ENCODE measurements around the gene GAMT.

The GAMT gene

DNA sequence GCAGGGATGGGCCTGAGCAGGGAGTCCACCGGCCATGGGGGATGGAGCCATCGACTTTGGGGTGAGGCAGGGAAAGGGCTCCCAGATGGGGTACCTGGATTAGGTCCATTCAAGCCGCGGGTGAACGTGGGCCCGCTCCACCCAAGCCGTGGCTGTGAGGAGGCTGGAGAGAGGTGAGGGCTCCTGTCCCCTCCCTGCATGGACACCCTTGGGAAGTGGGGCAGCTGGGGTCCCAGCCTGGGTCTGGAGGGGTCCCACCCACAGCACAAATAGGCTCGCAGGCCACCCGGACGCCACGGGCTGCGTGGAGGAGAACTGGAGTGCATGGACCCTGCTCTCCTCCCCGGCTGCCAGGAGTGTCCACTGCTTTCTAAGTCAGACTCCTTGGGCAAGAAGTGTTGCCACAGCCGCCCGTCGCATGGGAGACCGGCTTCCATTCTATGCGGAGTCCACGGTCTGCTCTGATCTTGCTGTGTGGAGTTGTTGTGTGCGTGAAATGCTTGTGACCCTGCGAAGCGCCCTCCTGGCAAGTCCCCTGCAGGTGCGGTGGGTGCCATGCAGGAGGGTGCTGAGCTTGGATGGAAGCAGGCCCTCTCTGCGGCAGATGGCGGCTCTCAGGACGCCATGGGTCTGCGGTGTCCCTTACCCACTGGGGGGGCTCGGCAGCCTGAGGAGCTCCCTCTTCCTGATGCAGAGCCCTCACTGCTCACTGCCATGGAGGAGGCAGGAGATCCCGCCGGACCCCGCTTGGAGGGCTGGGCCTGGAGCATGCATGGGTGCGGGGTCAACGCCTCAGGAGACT lies 8.1 kb upstream of the GAMT start:
- TF ChIP-seq SUZ12 (IDR thresholded peaks at IDR 0.05; ENCODE audit: extremely low read depth, insufficient read depth, insufficient read length) = no peak
- no peak for TF ChIP-seq ZNF274 (IDR thresholded peaks at IDR 0.05; ENCODE audit: low read depth, low read length)
- no peak for TF ChIP-seq YY1 (IDR thresholded peaks at IDR 0.05; ENCODE audit: insufficient read depth, insufficient read length)
- no peaks in the 10 kb centered on the region for H3K9me3 ChIP-seq (ENCODE audit: insufficient read depth, low read length)
- no peaks in the 10 kb centered on the region for H3K27me3 ChIP-seq (ENCODE audit: insufficient read depth, insufficient read length)
- H3K4me1 ChIP-seq (ENCODE audit: insufficient read depth, insufficient read length) = peaks cover 25% of the 10 kb centered on the region
- DNase-seq (ENCODE audit: low read depth, low spot score) = no peak
- peaks cover 58% of the 10 kb centered on the region for H3K36me3 ChIP-seq (ENCODE audit: insufficient read depth, insufficient read length, low read length)
- peak overlapping the region; percentile 67 for H3K4me3 ChIP-seq (ENCODE audit: insufficient read length, low read depth)
- H3K9ac ChIP-seq (ENCODE audit: insufficient read length, low read depth) = peak overlapping the region; percentile 97

DNA sequence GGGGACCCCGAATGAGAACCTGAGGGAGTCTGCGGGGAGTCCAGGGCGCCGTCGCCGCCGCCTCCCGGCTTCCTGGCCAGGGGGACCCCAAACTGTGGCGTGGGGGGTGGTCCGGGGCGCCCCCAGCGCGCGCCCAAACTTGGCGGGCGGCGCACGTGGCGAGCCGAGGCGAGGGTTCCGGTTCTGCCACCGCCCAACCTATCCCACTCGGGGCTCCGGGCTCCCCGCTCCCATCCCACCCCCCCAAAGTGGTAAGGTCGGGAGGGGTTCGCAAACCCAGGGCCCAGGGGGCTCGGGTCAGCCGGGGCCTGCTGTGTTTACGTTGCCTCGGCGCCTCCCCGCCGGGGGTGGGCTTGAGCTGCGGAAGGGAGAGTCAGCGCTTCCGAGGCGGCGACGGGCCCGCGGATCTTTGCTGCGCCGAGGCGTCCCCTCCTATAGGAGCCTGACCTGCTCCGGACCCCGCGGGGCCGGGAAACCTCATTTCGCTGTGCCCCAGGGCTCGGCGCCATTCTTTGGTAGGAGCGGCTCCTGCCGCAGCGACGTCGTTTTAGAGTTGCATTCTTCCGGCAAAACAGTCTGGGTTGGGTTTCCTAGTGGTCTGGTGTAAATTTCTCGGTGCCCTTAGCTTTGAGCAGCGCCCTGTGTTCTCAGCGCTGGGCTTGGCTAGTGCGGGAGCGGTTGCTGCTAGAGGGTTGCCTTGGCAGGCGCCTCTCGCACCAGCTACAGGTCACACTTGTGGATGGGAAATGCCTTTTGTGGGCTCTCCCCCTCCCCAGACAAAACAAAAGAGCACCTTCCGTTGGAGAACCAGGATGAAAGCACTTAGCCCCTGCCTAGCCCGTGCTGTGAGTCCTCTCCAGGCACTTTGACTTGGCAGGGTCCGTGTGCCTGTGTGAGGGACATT lies 7.2 kb upstream of the GAMT start:
- no peak for DNase-seq (ENCODE audit: low read depth, low spot score)
- H3K9ac ChIP-seq (ENCODE audit: insufficient read length, low read depth) = peak overlapping the region; percentile 97
- H3K4me3 ChIP-seq (ENCODE audit: insufficient read length, low read depth) = peak overlapping the region; percentile 67
- TF ChIP-seq SUZ12 (IDR thresholded peaks at IDR 0.05; ENCODE audit: extremely low read depth, insufficient read depth, insufficient read length) (no peak), ZNF274 (IDR thresholded peaks at IDR 0.05; ENCODE audit: low read depth, low read length) (no peak), YY1 (IDR thresholded peaks at IDR 0.05; ENCODE audit: insufficient read depth, insufficient read length) (no peak)
- peaks cover 50% of the 10 kb centered on the region for H3K36me3 ChIP-seq (ENCODE audit: insufficient read depth, insufficient read length, low read length)
- H3K4me1 ChIP-seq (ENCODE audit: insufficient read depth, insufficient read length) = peaks cover 25% of the 10 kb centered on the region
- no peaks in the 10 kb centered on the region for H3K27me3 ChIP-seq (ENCODE audit: insufficient read depth, insufficient read length)
- H3K9me3 ChIP-seq (ENCODE audit: insufficient read depth, low read length) = no peaks in the 10 kb centered on the region

DNA sequence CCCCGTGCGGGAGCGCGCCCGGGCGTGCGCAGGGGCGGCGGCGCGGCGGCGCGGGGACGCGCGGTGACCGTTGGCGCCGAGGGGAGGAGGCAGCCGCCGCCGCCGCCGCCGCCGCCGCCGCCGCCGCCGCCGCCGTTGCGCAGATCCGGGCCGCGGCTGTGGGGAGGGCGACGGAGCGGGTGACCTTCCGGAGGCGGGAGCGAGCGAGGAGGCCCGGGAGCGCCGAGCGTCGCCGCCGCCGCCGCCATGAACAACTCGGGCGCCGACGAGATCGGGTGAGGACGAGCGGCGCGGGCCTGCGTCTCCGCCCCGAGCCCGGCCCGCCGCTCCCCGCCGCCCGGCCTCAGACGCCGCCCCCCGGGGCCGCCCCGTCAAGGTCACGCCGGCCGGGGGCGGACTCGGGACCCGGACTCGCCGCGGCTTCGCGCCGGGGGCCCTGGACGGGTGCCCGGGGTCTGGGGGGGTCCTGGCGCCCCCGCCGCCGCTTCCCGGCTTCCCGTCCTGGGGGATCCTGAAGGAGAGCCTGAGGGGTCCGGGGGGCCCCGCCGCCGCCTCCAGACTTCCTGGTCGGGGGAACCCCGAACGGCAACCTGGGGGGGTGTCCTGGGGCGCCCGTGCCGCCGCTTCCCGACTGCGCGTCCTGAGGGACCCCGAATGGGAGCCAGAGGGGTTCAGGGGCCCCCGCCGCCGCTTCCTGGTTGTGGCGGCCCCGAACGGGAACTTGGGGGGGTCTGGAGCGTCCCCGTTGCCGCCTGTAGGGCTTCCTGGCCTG lies 6.4 kb upstream of the GAMT start, which contains the start of gene DAZAP1:
TSS of gene DAZAP1 (plus strand) at position 59 of the 772 bp plus-strand sequence. CDS start at position 247, 188 bp downstream.
- no peaks in the 10 kb centered on the region for H3K9me3 ChIP-seq (ENCODE audit: insufficient read depth, low read length)
- H3K9ac ChIP-seq (ENCODE audit: insufficient read length, low read depth) = peak within 1 kb of the TSS; percentile 97
- H3K4me1 ChIP-seq (ENCODE audit: insufficient read depth, insufficient read length) = peaks cover 25% of the 10 kb centered on the region
- peak within 1 kb of the TSS; percentile 78 for H3K4me3 ChIP-seq (ENCODE audit: insufficient read length, low read depth)
- TF ChIP-seq SUZ12 (IDR thresholded peaks at IDR 0.05; ENCODE audit: extremely low read depth, insufficient read depth, insufficient read length) (no peak), YY1 (IDR thresholded peaks at IDR 0.05; ENCODE audit: insufficient read depth, insufficient read length) (no peak), ZNF274 (IDR thresholded peaks at IDR 0.05; ENCODE audit: low read depth, low read length) (no peak)
- H3K36me3 ChIP-seq (ENCODE audit: insufficient read depth, insufficient read length, low read length) = peaks cover 42% of the 10 kb centered on the region
- no peak for DNase-seq (ENCODE audit: low read depth, low spot score)
- H3K27me3 ChIP-seq (ENCODE audit: insufficient read depth, insufficient read length) = no peaks in the 10 kb centered on the region

- H3K4me1 ChIP-seq (ENCODE audit: insufficient read depth, insufficient read length) = peaks cover 31% of the 10 kb centered on the region
- H3K27me3 ChIP-seq (ENCODE audit: insufficient read depth, insufficient read length) = no peaks in the 10 kb centered on the region
- peak overlapping the region; percentile 85 for H3K9ac ChIP-seq (ENCODE audit: insufficient read length, low read depth)
- H3K9me3 ChIP-seq (ENCODE audit: insufficient read depth, low read length) = no peaks in the 10 kb centered on the region
- TF ChIP-seq SUZ12 (IDR thresholded peaks at IDR 0.05; ENCODE audit: extremely low read depth, insufficient read depth, insufficient read length) = no peak
- TF ChIP-seq ZNF274 (IDR thresholded peaks at IDR 0.05; ENCODE audit: low read depth, low read length) = no peak
- TF ChIP-seq YY1 (IDR thresholded peaks at IDR 0.05; ENCODE audit: insufficient read depth, insufficient read length) = no peak
- H3K36me3 ChIP-seq (ENCODE audit: insufficient read depth, insufficient read length, low read length) = peaks cover 34% of the 10 kb centered on the region
- H3K4me3 ChIP-seq (ENCODE audit: insufficient read length, low read depth) = peak overlapping the region; percentile 78
- peak; percentile 98 for DNase-seq (ENCODE audit: low read depth, low spot score)
Measured at GRCh38 chr19:1406774-1407527, 5.6 kb upstream of the GAMT start.

GRCh38 chr19:1402411-1403070 lies 1.2 kb upstream of the GAMT start:
- peaks cover 18% of the 10 kb centered on the region for H3K36me3 ChIP-seq (ENCODE audit: insufficient read depth, insufficient read length, low read length)
- H3K9me3 ChIP-seq (ENCODE audit: insufficient read depth, low read length) = no peaks in the 10 kb centered on the region
- TF ChIP-seq YY1 (IDR thresholded peaks at IDR 0.05; ENCODE audit: insufficient read depth, insufficient read length) = no peak
- TF ChIP-seq ZNF274 (IDR thresholded peaks at IDR 0.05; ENCODE audit: low read depth, low read length) = no peak
- no peak for TF ChIP-seq SUZ12 (IDR thresholded peaks at IDR 0.05; ENCODE audit: extremely low read depth, insufficient read depth, insufficient read length)
- no peak for DNase-seq (ENCODE audit: low read depth, low spot score)
- H3K4me1 ChIP-seq (ENCODE audit: insufficient read depth, insufficient read length) = peaks cover 13% of the 10 kb centered on the region
- no peaks in the 10 kb centered on the region for H3K27me3 ChIP-seq (ENCODE audit: insufficient read depth, insufficient read length)
- peak overlapping the region; percentile 92 for H3K9ac ChIP-seq (ENCODE audit: insufficient read length, low read depth)
- peak overlapping the region; percentile 23 for H3K4me3 ChIP-seq (ENCODE audit: insufficient read length, low read depth)

GRCh38 chr19:1401889-1402217 lies 511 bp upstream of the GAMT start:
- H3K4me3 ChIP-seq (ENCODE audit: insufficient read length, low read depth) = peak overlapping the region; percentile 86
- no peaks in the 10 kb centered on the region for H3K27me3 ChIP-seq (ENCODE audit: insufficient read depth, insufficient read length)
- peaks cover 13% of the 10 kb centered on the region for H3K4me1 ChIP-seq (ENCODE audit: insufficient read depth, insufficient read length)
- H3K36me3 ChIP-seq (ENCODE audit: insufficient read depth, insufficient read length, low read length) = peaks cover 22% of the 10 kb centered on the region
- H3K9ac ChIP-seq (ENCODE audit: insufficient read length, low read depth) = peak overlapping the region; percentile 92
- H3K9me3 ChIP-seq (ENCODE audit: insufficient read depth, low read length) = no peaks in the 10 kb centered on the region
- DNase-seq (ENCODE audit: low read depth, low spot score) = no peak
- TF ChIP-seq YY1 (IDR thresholded peaks at IDR 0.05; ENCODE audit: insufficient read depth, insufficient read length) = no peak
- no peak for TF ChIP-seq SUZ12 (IDR thresholded peaks at IDR 0.05; ENCODE audit: extremely low read depth, insufficient read depth, insufficient read length)
- no peak for TF ChIP-seq ZNF274 (IDR thresholded peaks at IDR 0.05; ENCODE audit: low read depth, low read length)

All from NT2/D1 (cell line).